AG10803 (cell line): ENCODE results near the gene PIP4K2A.

Experiments used
- DNase-seq: peaks from one replicate; pipeline ENCODE4 v3.0.0; 2010; ENCODE audit warnings: low read depth
- H3K4me3 ChIP-seq: 2 replicates; pipeline ENCODE4 v1.5.1; 2011; ENCODE audit warnings: mild to moderate bottlenecking, low read length, control low read depth
- TF ChIP-seq, protein P1 (sequence below): conservative IDR thresholded peaks from 2 replicates; pipeline ENCODE4 v1.5.1; 2011; ENCODE audit warnings: mild to moderate bottlenecking, low read length, control low read depth, inconsistent platforms

The PIP4K2A gene

DNA sequence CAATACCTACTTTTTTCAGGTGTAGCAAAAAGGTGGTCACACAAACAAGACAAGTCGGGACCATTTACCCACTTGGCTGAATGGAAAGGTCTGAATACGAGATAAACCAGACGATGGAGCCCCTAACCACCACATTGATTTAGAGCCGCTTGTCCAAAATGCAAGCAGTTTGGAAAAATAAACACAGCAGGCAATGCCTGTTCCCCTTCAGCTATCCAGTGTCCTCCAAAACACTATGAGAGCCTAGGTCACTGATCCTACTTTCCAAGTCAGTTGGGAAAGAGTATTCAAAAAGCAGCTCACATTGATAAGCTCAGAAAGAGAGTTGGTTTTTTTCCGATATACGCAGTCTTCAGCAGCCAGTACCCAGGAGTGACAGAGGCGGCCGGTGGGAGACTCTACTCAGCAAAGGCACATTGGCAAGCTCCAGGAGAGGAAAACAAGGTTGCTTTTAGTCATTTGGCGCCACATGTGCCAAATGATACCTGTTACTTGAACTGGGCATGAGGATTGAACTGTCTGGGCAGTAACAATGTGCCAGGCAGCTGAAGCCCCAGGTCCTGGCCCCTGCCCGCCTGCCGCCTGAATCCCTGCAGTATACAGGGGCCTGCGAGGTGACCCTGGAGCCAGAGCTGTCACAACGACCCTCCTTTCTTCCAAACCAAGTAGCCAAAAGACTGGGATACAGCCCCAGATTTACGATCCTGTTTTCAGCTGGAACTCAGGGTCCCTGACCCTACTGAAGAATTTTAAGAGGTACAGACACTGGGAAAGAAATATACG lies 109.8 kb downstream of the PIP4K2A start:
- TF ChIP-seq, protein P1, sequence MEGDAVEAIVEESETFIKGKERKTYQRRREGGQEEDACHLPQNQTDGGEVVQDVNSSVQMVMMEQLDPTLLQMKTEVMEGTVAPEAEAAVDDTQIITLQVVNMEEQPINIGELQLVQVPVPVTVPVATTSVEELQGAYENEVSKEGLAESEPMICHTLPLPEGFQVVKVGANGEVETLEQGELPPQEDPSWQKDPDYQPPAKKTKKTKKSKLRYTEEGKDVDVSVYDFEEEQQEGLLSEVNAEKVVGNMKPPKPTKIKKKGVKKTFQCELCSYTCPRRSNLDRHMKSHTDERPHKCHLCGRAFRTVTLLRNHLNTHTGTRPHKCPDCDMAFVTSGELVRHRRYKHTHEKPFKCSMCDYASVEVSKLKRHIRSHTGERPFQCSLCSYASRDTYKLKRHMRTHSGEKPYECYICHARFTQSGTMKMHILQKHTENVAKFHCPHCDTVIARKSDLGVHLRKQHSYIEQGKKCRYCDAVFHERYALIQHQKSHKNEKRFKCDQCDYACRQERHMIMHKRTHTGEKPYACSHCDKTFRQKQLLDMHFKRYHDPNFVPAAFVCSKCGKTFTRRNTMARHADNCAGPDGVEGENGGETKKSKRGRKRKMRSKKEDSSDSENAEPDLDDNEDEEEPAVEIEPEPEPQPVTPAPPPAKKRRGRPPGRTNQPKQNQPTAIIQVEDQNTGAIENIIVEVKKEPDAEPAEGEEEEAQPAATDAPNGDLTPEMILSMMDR: no peak
- no peak for DNase-seq
- H3K4me3 ChIP-seq: no peak overlapping the region

DNA sequence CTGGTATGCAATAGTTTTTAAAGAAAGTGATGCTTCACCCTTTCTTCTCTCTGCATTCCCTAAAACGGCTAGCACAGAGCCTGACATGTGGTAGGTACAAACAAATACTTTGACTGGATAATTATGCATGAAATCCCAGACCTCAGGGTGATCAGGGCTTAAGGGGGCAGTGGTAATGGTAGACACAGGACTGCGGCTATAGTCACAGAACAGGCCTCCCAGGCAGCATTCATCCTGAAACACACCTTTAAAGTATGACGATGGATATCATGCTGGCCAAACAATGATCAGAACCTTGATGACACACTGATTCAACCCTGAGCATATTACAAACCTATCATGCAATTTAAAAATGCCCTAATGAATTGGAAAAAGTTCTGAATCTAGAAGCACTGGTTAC lies 110.8 kb downstream of the PIP4K2A start:
- no peak for DNase-seq
- TF ChIP-seq, protein P1: no peak
- H3K4me3 ChIP-seq: no peak overlapping the region

DNA sequence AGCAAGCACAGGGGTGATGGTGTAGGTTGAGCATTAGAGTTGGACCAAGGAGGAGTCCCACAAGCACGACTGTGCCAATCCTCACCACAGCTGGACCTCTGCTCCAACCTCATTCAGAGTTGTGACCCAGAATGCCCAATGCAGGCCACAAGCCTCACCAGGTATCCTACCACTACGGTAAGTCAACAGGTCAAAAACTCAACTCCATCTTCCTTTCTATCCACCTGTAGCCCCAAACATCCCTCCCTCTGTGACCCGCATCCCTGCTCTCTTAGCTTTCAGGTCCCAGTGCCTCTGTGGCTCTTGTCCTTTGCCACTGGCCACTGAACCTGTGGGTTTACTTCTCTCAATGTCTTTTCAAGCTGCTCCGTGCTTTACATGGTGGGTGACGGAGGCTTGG lies 112.8 kb downstream of the PIP4K2A start:
- no peak overlapping the region for H3K4me3 ChIP-seq
- DNase-seq: no peak
- TF ChIP-seq, protein P1: no peak

DNA sequence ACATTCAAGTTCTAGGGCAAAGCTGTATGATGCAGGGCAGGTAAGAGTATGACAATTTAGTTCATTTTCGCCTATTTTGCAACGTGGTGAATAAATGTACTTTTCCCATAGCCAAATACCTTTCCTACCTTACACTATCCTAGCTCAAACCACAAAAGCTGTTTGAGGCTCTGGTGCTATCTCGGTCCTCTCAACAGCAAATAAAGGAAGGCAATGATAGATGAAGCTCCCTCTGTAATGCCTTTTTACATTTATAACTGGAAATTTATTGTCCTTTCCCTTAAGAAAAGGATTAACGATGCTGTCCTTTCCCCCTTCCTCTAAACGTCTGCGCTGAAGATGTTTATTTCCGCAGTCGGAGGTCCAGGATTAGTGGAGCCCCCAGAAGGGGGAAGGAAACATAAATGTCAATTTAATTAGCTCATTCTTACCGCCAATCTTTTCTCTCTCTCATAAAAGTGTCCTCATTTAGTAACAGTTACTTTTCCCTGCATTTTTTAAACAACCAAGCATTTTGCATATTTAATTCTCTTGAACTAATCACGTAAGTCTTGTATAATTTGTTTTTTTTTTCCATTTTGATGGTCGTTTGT lies 114.6 kb downstream of the PIP4K2A start:
- no peak overlapping the region for H3K4me3 ChIP-seq
- no peak for DNase-seq
- TF ChIP-seq, protein P1: no peak

DNA sequence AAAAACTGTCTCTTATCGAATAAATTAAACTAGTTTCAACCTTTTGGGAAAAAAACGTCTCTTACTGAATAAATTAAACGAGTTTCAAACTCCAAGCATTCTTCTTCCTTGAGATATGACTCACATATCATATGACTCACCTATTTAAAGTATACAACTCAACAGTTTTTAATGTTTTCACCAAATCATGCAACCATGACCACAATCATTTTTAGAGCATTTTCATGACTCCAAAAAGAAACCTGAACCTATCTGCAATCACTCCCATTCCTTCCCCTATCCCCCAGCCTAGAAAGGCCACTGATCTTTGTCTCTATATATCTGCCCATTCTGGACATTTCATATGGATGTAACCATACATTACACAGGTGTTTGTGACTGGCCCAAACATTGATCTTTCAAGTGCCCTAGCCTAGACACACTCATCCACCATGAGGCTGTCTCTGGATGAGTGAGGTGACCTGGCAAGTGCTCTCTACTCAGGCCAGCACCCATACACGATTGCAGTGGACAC lies 115.3 kb downstream of the PIP4K2A start:
- TF ChIP-seq, protein P1: no peak
- H3K4me3 ChIP-seq: no peak overlapping the region
- DNase-seq: peak; percentile 69

DNA sequence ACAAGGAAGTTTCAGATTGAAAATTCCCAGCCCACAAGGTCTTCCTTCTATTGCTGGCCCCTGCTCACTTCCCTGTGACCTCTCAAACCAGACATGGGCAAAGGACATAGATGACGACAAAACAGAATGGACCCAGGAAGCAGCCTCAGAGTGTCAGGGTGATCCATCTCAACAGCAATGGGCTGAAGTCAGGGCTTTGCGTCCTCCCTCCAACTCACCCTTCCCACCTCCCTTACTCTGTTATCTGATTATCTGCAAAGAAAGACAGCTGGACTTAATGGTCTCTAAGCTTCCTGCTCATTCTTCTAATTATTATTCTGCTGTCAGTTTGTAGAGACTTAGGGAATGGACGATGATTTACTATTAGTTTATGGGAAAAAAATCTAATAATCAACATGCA lies 115.9 kb downstream of the PIP4K2A start:
- no peak overlapping the region for H3K4me3 ChIP-seq
- TF ChIP-seq, protein P1: no peak
- no peak for DNase-seq

DNA sequence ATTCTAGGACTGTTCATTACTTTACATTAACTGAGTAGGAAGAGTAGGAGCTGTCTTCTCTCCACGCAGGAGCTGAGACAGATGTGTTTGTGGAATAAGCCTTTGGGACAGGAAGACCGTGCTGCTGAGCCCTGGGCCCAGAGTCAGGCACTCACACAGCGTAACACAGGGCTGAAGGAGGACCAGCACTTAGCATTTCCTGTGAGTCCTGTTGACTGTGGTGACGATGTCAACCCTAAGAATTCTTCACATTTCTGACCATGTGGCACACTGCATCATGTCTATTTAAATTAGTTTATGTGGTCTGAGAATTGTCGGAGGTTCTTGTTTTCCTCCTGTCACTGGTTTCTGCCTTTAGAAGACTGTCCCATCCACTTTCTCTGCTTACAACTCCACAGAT lies 117.2 kb downstream of the PIP4K2A start:
- TF ChIP-seq, protein P1: no peak
- no peak overlapping the region for H3K4me3 ChIP-seq
- DNase-seq: peak; percentile 44
